H1 (cell line): ENCODE data around the gene OSBPL2. TPM values are rescaled to one million over a fixed set of nuclear protein-coding genes. Genes with fewer than 3 reads are reported as not detected.

Experiments
- CTCF ChIA-PET: fragments of 300-600 bp; sonication (Branson Sonifier 250); formaldehyde crosslinking; loops from one replicate; lab custom pipeline; 2021; ENCODE audit not compliant: partially characterized antibody; lab: Charles Lee
- POLR2A ChIA-PET: fragments of 300-600 bp; sonication (Branson Sonifier 250); formaldehyde crosslinking; loops from one replicate; lab custom pipeline; 2021; ENCODE audit warnings: inconsistent platforms; ENCODE audit not compliant: partially characterized antibody; lab: Charles Lee
- DNase-seq, 2 experiments: peaks; one replicate each; pipeline versions ENCODE4 v3.0.0 to v3.0.0-alpha.2; 2010 to 2022; ENCODE audit warnings: low spot score in 2 of 2, low read depth in 1 of 2, mixed read lengths in 1 of 2
- FAIRE-seq: peaks from 2 replicates; lab custom pipeline; 2011; peaks lifted over from hg19 to GRCh38; lab: Jason Lieb, UNC
- H2AFZ ChIP-seq: 2 replicates; pipeline ENCODE4 v1.8.1; 2012; ENCODE audit warnings: low read length, inconsistent platforms
- H2AK5ac ChIP-seq: 2 replicates; pipeline ENCODE4 v1.6.1; 2013; ENCODE audit warnings: low read depth, low read length
- H2BK120ac ChIP-seq: replicated peaks from 2 replicates; pipeline ENCODE3; 2013; ENCODE audit warnings: low read depth, low read length, inconsistent platforms
- H2BK12ac ChIP-seq: 2 replicates; pipeline ENCODE4 v1.6.1; 2013; ENCODE audit warnings: low read depth, low read length
- H2BK15ac ChIP-seq: 2 replicates; pipeline ENCODE4 v1.6.1; 2013; ENCODE audit warnings: low read length
- H2BK20ac ChIP-seq: 2 replicates; pipeline ENCODE4 v1.6.1; 2013; ENCODE audit warnings: low read length
- H2BK5ac ChIP-seq: 2 replicates; pipeline ENCODE4 v1.6.1; 2013; ENCODE audit warnings: low read depth, low read length
- H3K14ac ChIP-seq: 2 replicates; pipeline ENCODE4 v1.6.1; 2013; ENCODE audit warnings: inconsistent platforms; ENCODE audit not compliant: insufficient read length
- H3K18ac ChIP-seq: 2 replicates; pipeline ENCODE4 v1.6.1; 2013; ENCODE audit warnings: low read length; ENCODE audit errors: extremely low read depth
- H3K23ac ChIP-seq: 2 replicates; pipeline ENCODE4 v1.6.1; 2013; ENCODE audit warnings: inconsistent platforms; ENCODE audit not compliant: insufficient read length
- H3K23me2 ChIP-seq: 2 replicates; pipeline ENCODE4 v1.6.1; 2013; ENCODE audit warnings: low read depth, low read length
- H3K27ac ChIP-seq: 2 replicates; pipeline ENCODE4 v1.6.1; 2011; ENCODE audit warnings: low read depth, low read length, inconsistent platforms
- H3K27me3 ChIP-seq, 4 experiments: replicated peaks in 1 of 4; 1 replicate in 1 of 4; 2 replicates in 3 of 4; pipeline versions ENCODE4 v1.6.1 to v1.8.1; 2011 to 2013; ENCODE audit warnings: low read length in 3 of 4, mild to moderate bottlenecking in 3 of 4, inconsistent platforms in 2 of 4, mixed read lengths in 2 of 4, moderate library complexity in 1 of 4; ENCODE audit not compliant: control insufficient read depth in 3 of 4, insufficient read depth in 3 of 4; ENCODE audit errors: extremely low read depth in 1 of 4
- H3K36me3 ChIP-seq, 4 experiments: 2 replicates each; pipeline versions ENCODE4 v1.6.1 to v1.8.1; 2011 to 2013; ENCODE audit warnings: mild to moderate bottlenecking in 4 of 4, low read length in 3 of 4, moderate library complexity in 2 of 4, control low read depth in 1 of 4, inconsistent platforms in 1 of 4; ENCODE audit not compliant: insufficient read depth in 4 of 4, control insufficient read depth in 2 of 4
- H3K4ac ChIP-seq: replicated peaks from 2 replicates; pipeline ENCODE3; 2013; ENCODE audit warnings: low read length, low read depth, mixed read lengths, inconsistent platforms; ENCODE audit not compliant: insufficient read length
- H3K4me1 ChIP-seq, 4 experiments: replicated peaks in 1 of 4; 1 replicate in 1 of 4; 2 replicates in 3 of 4; pipeline versions ENCODE4 v1.6.1 to v1.8.1; 2011 to 2013; ENCODE audit warnings: low read length in 3 of 4, inconsistent platforms in 2 of 4, mixed read lengths in 1 of 4; ENCODE audit not compliant: insufficient read depth in 4 of 4, control insufficient read depth in 3 of 4
- H3K4me2 ChIP-seq, 2 experiments: 2 replicates each; pipeline versions ENCODE4 v1.6.1 to v1.8.1; 2011 to 2013; ENCODE audit warnings: low read depth in 2 of 2, low read length in 2 of 2, control low read depth in 1 of 2, inconsistent platforms in 1 of 2, mild to moderate bottlenecking in 1 of 2; ENCODE audit not compliant: insufficient read depth in 1 of 2
- H3K4me3 ChIP-seq, 4 experiments: fragments of 200-600, 300-600 bp in 1 of 4; sonication (generic), shearing (Covaris generic), sonication (Bioruptor Twin) in 1 of 4; 2 replicates each; pipeline versions ENCODE4 v1.5.1 to v1.8.1; 2011 to 2016; ENCODE audit warnings: low read length in 4 of 4, low read depth in 3 of 4, control low read depth in 2 of 4, inconsistent platforms in 2 of 4, mild to moderate bottlenecking in 2 of 4, mixed read lengths in 1 of 4, moderate library complexity in 1 of 4; ENCODE audit not compliant: insufficient read depth in 2 of 4; ENCODE audit errors: extremely low read depth in 1 of 4
- H3K56ac ChIP-seq: replicated peaks from 2 replicates; pipeline ENCODE3; 2013; ENCODE audit warnings: low read depth, mild to moderate bottlenecking, mixed read lengths, low read length, inconsistent platforms; ENCODE audit not compliant: insufficient read length
- H3K79me1 ChIP-seq: 2 replicates; pipeline ENCODE4 v1.6.1; 2013; ENCODE audit warnings: low read depth, low read length, control low read depth
- H3K79me2 ChIP-seq, 2 experiments: 2 replicates each; pipeline versions ENCODE4 v1.6.1 to v1.8.1; 2012 to 2013; ENCODE audit warnings: low read length in 2 of 2, mild to moderate bottlenecking in 2 of 2, inconsistent platforms in 1 of 2; ENCODE audit not compliant: insufficient read depth in 2 of 2, control insufficient read depth in 1 of 2
- H3K9ac ChIP-seq, 4 experiments: replicated peaks in 1 of 4; 1 replicate in 1 of 4; 2 replicates in 3 of 4; pipeline versions ENCODE4 v1.6.1 to v1.8.1; 2011 to 2013; ENCODE audit warnings: low read depth in 3 of 4, low read length in 3 of 4, control low read depth in 2 of 4, mild to moderate bottlenecking in 2 of 4, moderate library complexity in 2 of 4, inconsistent platforms in 1 of 4; ENCODE audit errors: extremely low read depth in 1 of 4
- H3K9me3 ChIP-seq, 2 experiments: 2 replicates each; pipeline versions ENCODE4 v1.6.1 to v1.8.1; 2012 to 2013; ENCODE audit warnings: mild to moderate bottlenecking in 2 of 2, moderate library complexity in 2 of 2, control low read depth in 1 of 2, inconsistent platforms in 1 of 2, low read depth in 1 of 2, low read length in 1 of 2, mixed read lengths in 1 of 2; ENCODE audit not compliant: insufficient read depth in 2 of 2
- H4K20me1 ChIP-seq, 2 experiments: replicated peaks in 1 of 2; 2 replicates each; pipeline versions ENCODE3 to v1.8.1; 2011 to 2013; ENCODE audit warnings: inconsistent platforms in 2 of 2, low read length in 2 of 2, mild to moderate bottlenecking in 1 of 2; ENCODE audit not compliant: insufficient read depth in 2 of 2, control insufficient read depth in 1 of 2
- H4K5ac ChIP-seq: 2 replicates; pipeline ENCODE4 v1.6.1; 2013; ENCODE audit warnings: low read length, low read depth, mixed read lengths, inconsistent platforms; ENCODE audit not compliant: insufficient read length
- H4K8ac ChIP-seq: 2 replicates; pipeline ENCODE4 v1.8.0; 2013; ENCODE audit warnings: mild to moderate bottlenecking, moderate library complexity, low read length, inconsistent platforms; ENCODE audit not compliant: insufficient read depth; ENCODE audit errors: extremely low read depth
- H4K91ac ChIP-seq: replicated peaks from 2 replicates; pipeline ENCODE3; 2013; ENCODE audit warnings: low read length, mixed read lengths, inconsistent platforms; ENCODE audit not compliant: insufficient read length
- POLR2A ChIP-seq, 2 experiments: IDR thresholded peaks; 1 replicate in 1 of 2; 2 replicates in 1 of 2; pipeline ENCODE4 v1.6.1; 2011; ENCODE audit warnings: low read depth in 2 of 2, low read length in 2 of 2, mild to moderate bottlenecking in 2 of 2; ENCODE audit errors: control extremely low read depth in 1 of 2
- SRF ChIP-seq: IDR thresholded peaks from 2 replicates; pipeline ENCODE4 v1.6.1; 2011; ENCODE audit warnings: mild to moderate bottlenecking, low read depth, low read length, moderate library complexity
- USF2 ChIP-seq: IDR thresholded peaks from 2 replicates; pipeline ENCODE4 v1.6.1; 2011; ENCODE audit warnings: low read length, improper control_type of control experiment
- WGBS, 2 experiments: shearing (Covaris generic) in 1 of 2; methylation state at CpG; one replicate each; pipeline versions ENCODE4 v1.1.6 to v1.1.7; 2013 to 2015; ENCODE audit warnings: low lambda C conversion rate in 2 of 2, mixed read lengths in 2 of 2, inconsistent platforms in 1 of 2, low coverage in 1 of 2, missing lambda C conversion rate in 1 of 2; ENCODE audit not compliant: insufficient replicate concordance in 2 of 2, insufficient coverage in 1 of 2, insufficient read length in 1 of 2; ENCODE audit errors: extremely low coverage in 1 of 2, missing lambda C conversion rate in 1 of 2; 5-methylcytosine and 5-hydroxymethylcytosine counted together
- polyA plus RNA-seq, 7 experiments: library from polyadenylated mRNA; depleted of rRNA in 3 of 7; stranded (reverse) in 5 of 7; unstranded in 2 of 7; fragments of >200 nt in 5 of 7; fragments of 200-250 nt in 2 of 7; gene quantifications; 1 replicate in 5 of 7; 2 replicates in 1 of 7; 4 replicates in 1 of 7; pipeline versions ENCODE4 v1.2.1 to v1.2.3, GENCODE V29; 2011 to 2013; ENCODE audit warnings: missing spikeins in 2 of 7, mixed read lengths in 2 of 7
- total RNA-seq: library from RNA; stranded (reverse); fragmentation: NEBNext Ultra II Directional; extraction: Animal tissue kit (Norgen Biotek cat#: 25700); gene quantifications from 2 replicates; pipeline ENCODE4 v1.2.1, GENCODE V29; 2021

OSBPL2 gene
- total and polyA plus RNA-seq, 2 of the 8 experiments (the other 6 are each of a cell fraction or from before 2014, with no cell fraction given), result 11.7 to 42.4 TPM

- Histone ChIP-seq H3K4me3 (no peak overlapping the region), H2BK20ac (no peak overlapping the region), H4K8ac (no peak overlapping the region), H2BK5ac (no peak overlapping the region), H3K9me3 (no peaks in the 10 kb centered on the region), H3K23ac (no peak overlapping the region), H3K4me1 (peaks cover 0 to 3% (median under 1%) of the 10 kb centered on the region in 4 experiments; a peak in 2 of 7 replicates), H4K20me1 (peaks cover 17 to 41% of the 10 kb centered on the region in 2 experiments), H2BK120ac (no peak overlapping the region), H3K14ac (no peak overlapping the region), H3K27me3 (no peaks in the 10 kb centered on the region), H4K5ac (no peak overlapping the region), H2AFZ (no peak overlapping the region), H2BK12ac (no peak overlapping the region), H3K79me1 (peaks cover 28% of the 10 kb centered on the region), H2AK5ac (no peak overlapping the region), H3K79me2 (peaks cover 6 to 88% of the 10 kb centered on the region in 2 experiments), H3K4me2 (no peak overlapping the region), H3K23me2 (no peaks in the 10 kb centered on the region), H3K4ac (no peak overlapping the region), H3K9ac (no peak overlapping the region), H3K56ac (no peak overlapping the region), H2BK15ac (no peak overlapping the region), H3K27ac (no peak overlapping the region), H4K91ac (no peak overlapping the region), H3K18ac (no peak overlapping the region), H3K36me3 (peaks cover 0 to 2% (median 0%) of the 10 kb centered on the region in 4 experiments; a peak in 1 of 8 replicates)
- no peak for FAIRE-seq
- DNase-seq, result no peak
- ChIA-PET CTCF (interaction anchor here (0.7 to 3.5 kb wide), 3 partner anchors 11 to 35 kb away, joined by 4 to 18 read pairs (median 7); no protein-coding TSS in a partner anchor), POLR2A (no interaction called here)
- 95% methylated on average over 17 of the region's 17 CpGs; no CpG with 5 or more reads in 1 of the 2 experiments for WGBS, 2 experiments
- TF ChIP-seq SRF (no peak), POLR2A (IDR thresholded peaks at IDR 0.05; ENCODE audit: control extremely low read depth in 1 of 2, low read depth in 2 of 2, low read length in 2 of 2) (no peak), USF2 (no peak)
Observed at GRCh38 chr20:62244644-62245108, 6.4 kb downstream of the OSBPL2 start.
